K562 (cell line): ENCODE measurements around the gene IFT25. TPM values are rescaled to one million over a fixed set of nuclear protein-coding genes. Genes with fewer than 3 reads are reported as not detected.

Source experiments
- ARID2 ChIP-seq: fragments of 450-650 bp; IDR thresholded peaks from 2 replicates; pipeline ENCODE4 v1.6.1; 2017; ENCODE audit warnings: antibody characterized with exemption, mild to moderate bottlenecking
- ATF3 ChIP-seq, 2 experiments: fragments of 450-650 bp in 1 of 2; sonication (generic) in 1 of 2; formaldehyde crosslinking in 1 of 2; IDR thresholded peaks in 1 of 2; conservative IDR thresholded peaks in 1 of 2; 2 replicates each; pipeline versions ENCODE4 v1.6.1 to v1.8.1; 2016 to 2023; ENCODE audit warnings: mild to moderate bottlenecking in 2 of 2, moderate library complexity in 2 of 2, inconsistent platforms in 1 of 2, missing genetic modification reagents in 1 of 2
- E2F3 ChIP-seq: fragments of 250-450 bp; sonication (Bioruptor Pico); IDR thresholded peaks from 2 replicates; pipeline ENCODE4 v1.4.0; 2020; ENCODE audit warnings: mild to moderate bottlenecking
- ETV1 ChIP-seq: fragments of 450-650 bp; conservative IDR thresholded peaks from 2 replicates; pipeline ENCODE4 v1.6.1; 2016; ENCODE audit warnings: missing genetic modification characterization, control low read depth, low read depth, missing compliant biosample characterization
- HDAC6 ChIP-seq: IDR thresholded peaks from 2 replicates; pipeline ENCODE4 v1.6.1; 2012; ENCODE audit warnings: low read depth, mild to moderate bottlenecking, control low read depth, inconsistent platforms, low read length, moderate library complexity
- HOMEZ ChIP-seq: fragments of 250-450 bp; sonication (Bioruptor Pico); IDR thresholded peaks from 2 replicates; pipeline ENCODE4 v1.4.0; 2020; ENCODE audit warnings: mild to moderate bottlenecking, moderate library complexity
- KLF13 ChIP-seq: fragments of 450-650 bp; IDR thresholded peaks from 2 replicates; pipeline ENCODE4 v1.6.1; 2016; ENCODE audit warnings: missing genetic modification characterization, low read depth, mild to moderate bottlenecking, missing compliant biosample characterization, moderate library complexity, borderline replicate concordance
- NCOA2 ChIP-seq, 2 experiments: fragments of 450-650 bp; IDR thresholded peaks; 2 replicates each; pipeline ENCODE4 v1.6.1; 2018; ENCODE audit warnings: mild to moderate bottlenecking in 2 of 2, moderate library complexity in 1 of 2; ENCODE audit not compliant: partially characterized antibody in 2 of 2
- NFATC3 ChIP-seq: fragments of 450-650 bp; IDR thresholded peaks from 2 replicates; pipeline ENCODE4 v1.6.1; 2017; ENCODE audit warnings: mild to moderate bottlenecking
- RBM15 ChIP-seq: fragments of 200-400 bp; formaldehyde crosslinking; IDR thresholded peaks from 2 replicates; pipeline ENCODE4 v1.6.1; 2018; ENCODE audit warnings: mild to moderate bottlenecking, low read length, moderate library complexity; ENCODE audit not compliant: insufficient read depth
- SIN3B ChIP-seq: fragments of 450-650 bp; IDR thresholded peaks from 2 replicates; pipeline ENCODE4 v1.6.1; 2017; ENCODE audit warnings: low read depth, mild to moderate bottlenecking, moderate library complexity
- ZBTB40 ChIP-seq, 2 experiments: fragments of 450-650 bp in 1 of 2; sonication (generic) in 1 of 2; formaldehyde crosslinking in 1 of 2; IDR thresholded peaks; 2 replicates each; pipeline versions ENCODE4 v1.7.1 to v1.9.0; 2016 to 2022; ENCODE audit warnings: inconsistent platforms in 1 of 2, mild to moderate bottlenecking in 1 of 2, missing genetic modification reagents in 1 of 2
- ZNF384 ChIP-seq: IDR thresholded peaks from 2 replicates; pipeline ENCODE4 v1.6.1; 2012; ENCODE audit warnings: low read depth, low read length, improper control_type of control experiment
- ZSCAN32 ChIP-seq: fragments of 450-650 bp; formaldehyde crosslinking; IDR thresholded peaks from 2 replicates; pipeline ENCODE4 v1.4.0; 2020; ENCODE audit warnings: mild to moderate bottlenecking, moderate library complexity
- polyA plus RNA-seq, 8 experiments: library from polyadenylated mRNA; depleted of rRNA in 4 of 8; stranded (reverse) in 5 of 8; unstranded in 3 of 8; fragments of >200 nt; fragmentation: Nextera tagmentation in 2 of 8; fragmentation: Illumina TruSeq in 1 of 8; extraction: Ambion mirVana in 2 of 8; extraction: Trizol in 1 of 8; gene quantifications; 2 replicates each; pipeline versions ENCODE4 v1.2.1 to v1.2.3, GENCODE V29; 2011 to 2014; ENCODE audit warnings: inconsistent platforms in 1 of 8, missing spikeins in 1 of 8
- total RNA-seq, 7 experiments: library from RNA; depleted of rRNA in 6 of 7; stranded (reverse); fragments of >200 nt in 6 of 7; fragmentation: Illumina TruSeq in 2 of 7; extraction: Trizol in 2 of 7; gene quantifications; 2 replicates each; pipeline versions ENCODE4 v1.2.1 to v1.2.3, GENCODE V29; 2011 to 2021; ENCODE audit warnings: low replicate concordance in 1 of 7

Gene IFT25
- total and polyA plus RNA-seq, 9 of the 15 experiments (the other 6 are each of a cell fraction or from before 2014, with no cell fraction given): 93.6 to 209 (median 167) TPM

- TF ChIP-seq HOMEZ (CRISPR knock-in tag): no peak
- TF ChIP-seq SIN3B: peak; percentile 63
- TF ChIP-seq NFATC3: no peak
- peak; percentile 65; the same call in 1 of the 2 replicates for TF ChIP-seq ZBTB40 (IDR thresholded peaks at IDR 0.05)
- no peak for TF ChIP-seq ZBTB40 (CRISPR knock-in tag; IDR thresholded peaks at IDR 0.05)
- no peak for TF ChIP-seq HDAC6
- TF ChIP-seq NCOA2 (IDR thresholded peaks at IDR 0.05; ENCODE audit: partially characterized antibody in 2 of 2): no peak
- TF ChIP-seq RBM15: no peak
- TF ChIP-seq E2F3: no peak
- no peak for TF ChIP-seq ZSCAN32 (CRISPR knock-in tag)
- TF ChIP-seq ETV1 (tag): no peak
- TF ChIP-seq ATF3 (IDR thresholded peaks at IDR 0.05): no peak
- no peak for TF ChIP-seq ATF3 (CRISPR knock-in tag; conservative IDR thresholded peaks at IDR 0.05)
- no peak for TF ChIP-seq KLF13 (tag)
- peak; percentile 20; the same call in 1 of the 2 replicates for TF ChIP-seq ARID2
- TF ChIP-seq ZNF384: no peak
Observed at GRCh38 chr1:53946252-53947171, 1.0 kb upstream of the IFT25 start, which contains the start of gene LRRC42 (continued).
